HCT116 (cell line): ENCODE measurements around the gene MRLN. TPM values are rescaled to one million over a fixed set of nuclear protein-coding genes. Genes with fewer than 3 reads are reported as not detected.

Experiments used
- ATAC-seq: fragments of 200-7000 bp; cut with Tn5 transposase; 2 replicates; pipeline ENCODE4 v1.9.1; 2020; ENCODE audit warnings: mild to moderate bottlenecking, moderate library complexity
- BruUV-seq: library from RNA; stranded (reverse); fragments of 400-500 nt; replicated peaks from 2 replicates; lab custom pipeline; 2021; lab: Mats Ljungman, UMichigan
- CTCF ChIA-PET: fragments of 300-600 bp; sonication (Branson Sonifier 250); formaldehyde crosslinking; loops from one replicate; lab custom pipeline; 2021; ENCODE audit warnings: antibody characterized with exemption; lab: Charles Lee
- POLR2A ChIA-PET: fragments of 300-600, 350-600 bp; sonication (Branson Sonifier 250); formaldehyde crosslinking; loops from one replicate; lab custom pipeline; 2021; ENCODE audit warnings: antibody characterized with exemption; lab: Charles Lee
- RAD21 ChIA-PET, 2 experiments: fragments of 300-600 bp; sonication (Branson Sonifier 250); formaldehyde crosslinking; loops; one replicate each; lab custom pipeline; 2023; ENCODE audit warnings: low total read pairs in 2 of 2; ENCODE audit not compliant: uncharacterized antibody in 2 of 2, unreplicated experiment in 2 of 2, low non-redundant PET in 1 of 2; lab: Charles Lee
- DNase-seq: peaks from one replicate; pipeline ENCODE4 v3.0.0-alpha.2; 2010; ENCODE audit warnings: low read depth, low spot score
- H2AFZ ChIP-seq: fragments of 200-600 bp; shearing (Covaris generic), sonication (generic); 2 replicates; pipeline ENCODE4 v1.6.1; 2017; ENCODE audit warnings: low read depth, mixed run types, mixed read lengths, antibody characterized with exemption, low read length; ENCODE audit not compliant: poor library complexity, severe bottlenecking
- H3K27ac ChIP-seq: 2 replicates; pipeline ENCODE4 v1.5.1; 2012; ENCODE audit warnings: low read depth, low read length
- H3K27me3 ChIP-seq: fragments of 200-600 bp; sonication (generic); 2 replicates; pipeline ENCODE4 v1.6.1; 2016; ENCODE audit warnings: mixed run types, low read length, mixed read lengths; ENCODE audit not compliant: insufficient read depth
- H3K36me3 ChIP-seq, 2 experiments: fragments of 200-500 bp in 1 of 2; fragments of 200-600 bp in 1 of 2; sonication (Bioruptor generic) in 1 of 2; sonication (generic) in 1 of 2; 2 replicates each; pipeline versions ENCODE4 v1.5.1 to v1.6.1; 2014 to 2016; ENCODE audit warnings: low read length in 2 of 2, inconsistent platforms in 1 of 2, mixed read lengths in 1 of 2, mixed run types in 1 of 2; ENCODE audit not compliant: insufficient read depth in 2 of 2, control insufficient read depth in 1 of 2
- H3K4me1 ChIP-seq, 2 experiments: fragments of 200-600 bp in 1 of 2; sonication (generic) in 1 of 2; 2 replicates each; pipeline versions ENCODE4 v1.5.1 to v1.6.1; 2012 to 2017; ENCODE audit warnings: low read length in 2 of 2, inconsistent platforms in 1 of 2, mild to moderate bottlenecking in 1 of 2, mixed read lengths in 1 of 2, mixed run types in 1 of 2, moderate library complexity in 1 of 2; ENCODE audit not compliant: insufficient read depth in 2 of 2, control insufficient read depth in 1 of 2
- H3K4me2 ChIP-seq: fragments of 200-600 bp; sonication (generic); 2 replicates; pipeline ENCODE4 v1.6.1; 2017; ENCODE audit warnings: mixed run types, low read length, mixed read lengths
- H3K4me3 ChIP-seq, 2 experiments: fragments of 200-600 bp in 1 of 2; sonication (generic) in 1 of 2; replicated peaks in 1 of 2; 2 replicates each; pipeline ENCODE4 v1.5.1; 2011 to 2016; ENCODE audit warnings: low read length in 2 of 2, control low read depth in 1 of 2, low read depth in 1 of 2, mild to moderate bottlenecking in 1 of 2, mixed read lengths in 1 of 2, mixed run types in 1 of 2
- H3K79me2 ChIP-seq: fragments of 200-600 bp; sonication (generic); 2 replicates; pipeline ENCODE4 v1.6.1; 2017; ENCODE audit warnings: mild to moderate bottlenecking, mixed run types, low read length, moderate library complexity, mixed read lengths; ENCODE audit not compliant: insufficient read depth
- H3K9ac ChIP-seq: fragments of 200-600 bp; sonication (generic); 2 replicates; pipeline ENCODE4 v1.6.1; 2016; ENCODE audit warnings: low read length, mixed read lengths
- H3K9me2 ChIP-seq: fragments of 200-600 bp; sonication (generic), shearing (Covaris generic); 2 replicates; pipeline ENCODE4 v1.6.1; 2017; ENCODE audit warnings: mixed run types, mild to moderate bottlenecking, moderate library complexity; ENCODE audit not compliant: insufficient read depth
- H3K9me3 ChIP-seq, 2 experiments: fragments of 200-500 bp in 1 of 2; fragments of 200-600 bp in 1 of 2; sonication (Bioruptor generic) in 1 of 2; sonication (generic) in 1 of 2; 2 replicates each; pipeline ENCODE4 v1.6.1; 2014 to 2017; ENCODE audit warnings: low read length in 2 of 2, mixed read lengths in 2 of 2, inconsistent platforms in 1 of 2, low read depth in 1 of 2, mild to moderate bottlenecking in 1 of 2, mixed run types in 1 of 2, moderate library complexity in 1 of 2; ENCODE audit not compliant: control insufficient read depth in 1 of 2, insufficient read depth in 1 of 2
- H4K20me1 ChIP-seq: fragments of 200-600 bp; sonication (generic), shearing (Covaris generic); 2 replicates; pipeline ENCODE4 v1.6.1; 2017; ENCODE audit warnings: mixed run types, mild to moderate bottlenecking, moderate library complexity; ENCODE audit not compliant: insufficient read depth
- ATF3 ChIP-seq: IDR thresholded peaks from 2 replicates; pipeline ENCODE4 v1.6.1; 2012
- CEBPB ChIP-seq: IDR thresholded peaks from 2 replicates; pipeline ENCODE4 v1.6.1; 2012; ENCODE audit warnings: low read depth
- CTCF ChIP-seq, 3 experiments: fragments of 200-600 bp in 1 of 3; sonication (generic) in 1 of 3; IDR thresholded peaks in 2 of 3; conservative IDR thresholded peaks in 1 of 3; 2 replicates each; pipeline ENCODE4 v1.5.1; 2012 to 2017; ENCODE audit warnings: low read depth in 2 of 3, low read length in 2 of 3, antibody characterized with exemption in 1 of 3, borderline replicate concordance in 1 of 3, control low read depth in 1 of 3, mild to moderate bottlenecking in 1 of 3, mixed read lengths in 1 of 3, mixed run types in 1 of 3, moderate library complexity in 1 of 3; ENCODE audit not compliant: insufficient read depth in 1 of 3
- EGR1 ChIP-seq: IDR thresholded peaks from 2 replicates; pipeline ENCODE4 v1.6.1; 2012; ENCODE audit warnings: low read depth
- ELF1 ChIP-seq: IDR thresholded peaks from 2 replicates; pipeline ENCODE4 v1.6.1; 2012; ENCODE audit warnings: low read depth, borderline replicate concordance
- JUND ChIP-seq: IDR thresholded peaks from 2 replicates; pipeline ENCODE4 v1.6.1; 2012
- POLR2A ChIP-seq: IDR thresholded peaks from 2 replicates; pipeline ENCODE4 v1.7.0; 2011; ENCODE audit warnings: borderline replicate concordance; ENCODE audit not compliant: insufficient read depth, insufficient read length; ENCODE audit errors: extremely low read depth
- RAD21 ChIP-seq: IDR thresholded peaks from 2 replicates; pipeline ENCODE4 v1.6.1; 2012; ENCODE audit warnings: low read depth, mild to moderate bottlenecking
- REST ChIP-seq: IDR thresholded peaks from 2 replicates; pipeline ENCODE4 v1.6.1; 2012; ENCODE audit warnings: low read depth
- SIN3A ChIP-seq: IDR thresholded peaks from 2 replicates; pipeline ENCODE4 v1.6.1; 2012; ENCODE audit warnings: low read depth
- SP1 ChIP-seq: IDR thresholded peaks from 2 replicates; pipeline ENCODE4 v1.6.1; 2012; ENCODE audit warnings: low read depth
- SRF ChIP-seq: IDR thresholded peaks from 2 replicates; pipeline ENCODE4 v1.6.1; 2012; ENCODE audit warnings: low read depth
- YY1 ChIP-seq: IDR thresholded peaks from 2 replicates; pipeline ENCODE4 v1.6.1; 2011; ENCODE audit warnings: low read length, low read depth, moderate library complexity, mild to moderate bottlenecking; ENCODE audit not compliant: insufficient replicate concordance; ENCODE audit errors: extremely low read depth
- ZFX ChIP-seq: fragments of 450-650 bp; IDR thresholded peaks from 2 replicates; pipeline ENCODE4 v1.6.1; 2017
- ZNF274 ChIP-seq: fragments of 200-500 bp; sonication (Bioruptor generic); IDR thresholded peaks from 2 replicates; pipeline ENCODE4 v1.6.1; 2014; ENCODE audit warnings: mild to moderate bottlenecking, low read depth, low read length, inconsistent platforms
- intact Hi-C: fragments of 100-400 bp; cut with micrococcal nuclease; formaldehyde crosslinking; loops from 2 replicates; pipeline ENCODE4 v1.10.0; 2022
- total RNA-seq: library from RNA; stranded (reverse); gene quantifications from one replicate; pipeline ENCODE4 v1.2.1, GENCODE V29; 2021; ENCODE audit not compliant: unreplicated experiment

The MRLN gene
- total RNA-seq, 1 experiment from 2014 or later, result not detected

- no peak overlapping the region for H3K9ac ChIP-seq
- H3K9me2 ChIP-seq, result no peaks in the 10 kb centered on the region
- intact Hi-C loops, result no loop called here
- no peak overlapping the region for H3K27ac ChIP-seq
- POLR2A ChIA-PET, result no interaction called here
- H2AFZ ChIP-seq, result no peak overlapping the region
- H3K4me2 ChIP-seq, result no peak overlapping the region
- ATAC-seq (no peak), DNase-seq (no peak)
- H3K27me3 ChIP-seq, result no peaks in the 10 kb centered on the region
- no peak for TF ChIP-seq ZFX
- no peak for TF ChIP-seq ATF3
- no peak for TF ChIP-seq ELF1
- TF ChIP-seq CTCF (IDR thresholded peaks at IDR 0.05 in 2 of 3, conservative IDR thresholded peaks at IDR 0.05 in 1 of 3; ENCODE audit: borderline replicate concordance in 1 of 3, insufficient read depth in 1 of 3, low read depth in 2 of 3, low read length in 2 of 3), result no peak
- TF ChIP-seq POLR2A, result no peak
- no peak for TF ChIP-seq ZNF274
- TF ChIP-seq EGR1, result no peak
- TF ChIP-seq SP1, result no peak
- TF ChIP-seq CEBPB, result no peak
- no peak for TF ChIP-seq REST
- TF ChIP-seq SIN3A, result no peak
- TF ChIP-seq RAD21, result no peak
- TF ChIP-seq JUND, result no peak
- TF ChIP-seq YY1, result no peak
- TF ChIP-seq SRF, result no peak
- no peaks in the 10 kb centered on the region for H3K4me1 ChIP-seq
- RAD21 ChIA-PET, result no interaction called here
- H3K79me2 ChIP-seq, result no peaks in the 10 kb centered on the region
- BruUV-seq, result no TSS peak
- H3K4me3 ChIP-seq, result no peak overlapping the region
- H3K9me3 ChIP-seq, result no peaks in the 10 kb centered on the region
- CTCF ChIA-PET, result no interaction called here
- peaks cover 9 to 11% of the 10 kb centered on the region in 2 experiments for H3K36me3 ChIP-seq
- no peaks in the 10 kb centered on the region; the same call in 1 of the 2 replicates for H4K20me1 ChIP-seq
Measured at GRCh38 chr10:59799421-59799820, 46.2 kb upstream of the MRLN start.
